Spleen (tissue), 11 donors: ENCODE data around the gene CARS2. TPM values are rescaled to one million over a fixed set of nuclear protein-coding genes. Genes with fewer than 3 reads are reported as not detected.
A peak's percentile ranks its signal among the peaks of the same experiment; 100 is the strongest.

Experiments
- DNase-seq: peaks from one replicate; pipeline ENCODE4 v3.0.0-alpha.2; 2020
- H3K27ac ChIP-seq, 8 donors: fragments of 200-600 bp; sonication (generic) in 7 of 8; 1 replicate in 4 of 8; 2 replicates in 4 of 8; pipeline versions ENCODE4 v1.5.0 to v1.8.0; 2016 to 2021; ENCODE audit warnings: inconsistent platforms in 4 of 8, mild to moderate bottlenecking in 4 of 8, moderate library complexity in 1 of 8
- H3K27me3 ChIP-seq, 7 donors: fragments of 200-600 bp; sonication (generic) in 6 of 7; replicated peaks in 1 of 7; 1 replicate in 4 of 7; 2 replicates in 3 of 7; pipeline versions ENCODE4 v1.5.0 to v1.8.0; 2016 to 2021; ENCODE audit warnings: inconsistent platforms in 3 of 7, mild to moderate bottlenecking in 1 of 7
- H3K36me3 ChIP-seq, 6 donors: fragments of 200-600 bp; sonication (generic) in 5 of 6; 1 replicate in 4 of 6; 2 replicates in 2 of 6; pipeline versions ENCODE4 v1.5.0 to v1.8.0; 2016 to 2021; ENCODE audit warnings: inconsistent platforms in 2 of 6
- H3K4me1 ChIP-seq, 6 donors: fragments of 200-600 bp; sonication (generic) in 5 of 6; 1 replicate in 3 of 6; 2 replicates in 3 of 6; pipeline versions ENCODE4 v1.5.0 to v1.8.0; 2016 to 2021; ENCODE audit warnings: inconsistent platforms in 3 of 6
- H3K4me3 ChIP-seq, 8 donors: fragments of 200-600 bp; sonication (generic) in 7 of 8; 1 replicate in 4 of 8; 2 replicates in 4 of 8; pipeline versions ENCODE4 v1.5.0 to v1.8.0; 2016 to 2021; ENCODE audit warnings: inconsistent platforms in 4 of 8, mild to moderate bottlenecking in 4 of 8, moderate library complexity in 2 of 8
- H3K9me3 ChIP-seq, 8 donors: fragments of 200-600 bp; sonication (generic) in 7 of 8; 1 replicate in 4 of 8; 2 replicates in 4 of 8; pipeline versions ENCODE4 v1.5.0 to v1.8.0; 2016 to 2021; ENCODE audit warnings: inconsistent platforms in 4 of 8
- POLR2A ChIP-seq, 3 donors: fragments of 450-650 bp; IDR thresholded peaks; one replicate each; pipeline ENCODE4 v1.5.1; 2017; ENCODE audit warnings: antibody characterized with exemption in 3 of 3, mild to moderate bottlenecking in 1 of 3
- POLR2AphosphoS5 ChIP-seq, 3 donors: sonication (generic); formaldehyde crosslinking; IDR thresholded peaks; one replicate each; pipeline ENCODE4 v1.5.1; 2017; ENCODE audit warnings: antibody characterized with exemption in 3 of 3
- WGBS, 5 donors: extraction: QIAGEN DNeasy Blood & Tissue Kit in 3 of 5; methylation state at CpG; one replicate each; pipeline versions ENCODE4 v1.1.5 to v1.1.7; 2013 to 2018; 5-methylcytosine and 5-hydroxymethylcytosine counted together
- intact Hi-C: fragments of 100-400 bp; cut with DNase I; formaldehyde crosslinking; loops from one replicate; pipeline ENCODE4 v1.15.0; 2023; ENCODE audit warnings: low total_unique reads
- polyA plus RNA-seq, 3 donors: library from polyadenylated mRNA; stranded (reverse); fragments of 200-250 nt; gene quantifications; one replicate each; pipeline ENCODE4 v1.2.1, GENCODE V29; 2013
- total RNA-seq, 7 donors: library from RNA; depleted of rRNA in 3 of 7; stranded (reverse); fragments of >200 nt in 3 of 7; fragmentation: NEBNext Ultra II Directional in 4 of 7; extraction: Animal tissue kit (Norgen Biotek cat#: 25700) in 4 of 7; gene quantifications; one replicate each; pipeline versions ENCODE4 v1.1.0 to v1.2.1, GENCODE V29; 2016 to 2021
- TF ChIP-seq, protein P1 (sequence below), 11 experiments: fragments of 200-600 bp in 7 of 11; fragments of 450-650 bp in 4 of 11; sonication (generic) in 4 of 11; IDR thresholded peaks in 8 of 11; conservative IDR thresholded peaks in 3 of 11; 1 replicate in 7 of 11; 2 replicates in 4 of 11; pipeline versions ENCODE4 v1.4.0 to v1.8.0; 2016 to 2021; ENCODE audit warnings: antibody characterized with exemption in 11 of 11, inconsistent platforms in 4 of 11, mild to moderate bottlenecking in 1 of 11
- donor health status: healthy with polysubstance abuse.
- donor health status: DM: no; HTN: no; CAD: no; lungs with moderate emphysema.
- donor health status: DM: no; HTN: no; CAD: no.
- donor health status: Bipolar disorder and iron deficiency.
- donor health status: healthy.
- donor health status: DM: no; HTN: no; CAD: no.
- donor health status: DM: yes; HTN: yes; CAD: no.

The CARS2 gene
- total and polyA plus RNA-seq, 10 donors, result 63.9 to 113 (median 80.5) TPM

DNA sequence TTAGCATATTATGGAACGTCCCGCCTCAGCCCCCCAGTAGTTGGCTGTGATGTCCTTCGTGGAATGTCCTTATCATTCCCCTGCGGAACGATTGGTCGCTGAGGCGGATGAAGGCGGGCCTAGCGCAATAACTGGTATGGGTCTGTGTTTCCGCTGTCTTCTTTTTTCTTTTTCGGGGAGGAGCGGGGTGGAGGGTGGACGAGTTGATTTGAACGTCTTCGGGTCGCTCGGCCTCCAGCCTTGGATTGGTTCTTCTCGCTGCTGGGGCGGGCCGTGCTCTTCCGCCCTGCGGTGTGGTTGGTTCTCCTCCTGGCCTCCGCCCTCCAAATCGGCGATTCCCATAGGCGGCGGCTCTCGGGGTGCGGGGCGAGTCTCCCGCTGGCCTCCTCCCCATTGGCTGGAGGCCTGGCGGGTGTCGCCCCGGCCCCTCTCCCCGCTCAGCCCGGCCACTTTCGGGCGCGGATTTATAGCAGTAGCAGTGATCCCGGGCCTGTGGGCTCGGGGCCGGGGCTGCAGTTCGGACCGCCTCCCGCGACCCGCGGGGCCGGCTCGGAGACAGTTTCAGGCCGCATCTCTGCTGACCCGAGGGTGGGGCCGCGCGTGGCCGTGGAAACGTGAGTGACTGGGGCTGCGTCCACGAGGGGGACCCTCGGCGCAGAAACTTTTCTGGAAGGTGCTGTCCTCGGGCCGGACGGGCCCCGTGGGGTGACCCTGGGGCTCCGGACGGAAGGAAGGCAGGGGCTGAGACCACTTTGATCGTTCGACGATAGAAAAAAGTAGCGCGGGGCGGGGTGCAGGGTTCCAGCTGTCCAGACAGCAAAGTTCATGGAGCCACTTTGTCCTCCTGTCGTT lies 9.7 kb upstream of the CARS2 start:
- intact Hi-C loops, result no loop called here
- peaks cover 0 to 4% (median 0%) of the 10 kb centered on the region in 8 donors for H3K9me3 ChIP-seq
- TF ChIP-seq POLR2A (IDR thresholded peaks at IDR 0.05) (peak; percentile 4 to 87 (median 8)), POLR2AphosphoS5 (IDR thresholded peaks at IDR 0.05) (peak in 2 of 3 donors; percentile 81 to 92)
- TF ChIP-seq, protein P1, sequence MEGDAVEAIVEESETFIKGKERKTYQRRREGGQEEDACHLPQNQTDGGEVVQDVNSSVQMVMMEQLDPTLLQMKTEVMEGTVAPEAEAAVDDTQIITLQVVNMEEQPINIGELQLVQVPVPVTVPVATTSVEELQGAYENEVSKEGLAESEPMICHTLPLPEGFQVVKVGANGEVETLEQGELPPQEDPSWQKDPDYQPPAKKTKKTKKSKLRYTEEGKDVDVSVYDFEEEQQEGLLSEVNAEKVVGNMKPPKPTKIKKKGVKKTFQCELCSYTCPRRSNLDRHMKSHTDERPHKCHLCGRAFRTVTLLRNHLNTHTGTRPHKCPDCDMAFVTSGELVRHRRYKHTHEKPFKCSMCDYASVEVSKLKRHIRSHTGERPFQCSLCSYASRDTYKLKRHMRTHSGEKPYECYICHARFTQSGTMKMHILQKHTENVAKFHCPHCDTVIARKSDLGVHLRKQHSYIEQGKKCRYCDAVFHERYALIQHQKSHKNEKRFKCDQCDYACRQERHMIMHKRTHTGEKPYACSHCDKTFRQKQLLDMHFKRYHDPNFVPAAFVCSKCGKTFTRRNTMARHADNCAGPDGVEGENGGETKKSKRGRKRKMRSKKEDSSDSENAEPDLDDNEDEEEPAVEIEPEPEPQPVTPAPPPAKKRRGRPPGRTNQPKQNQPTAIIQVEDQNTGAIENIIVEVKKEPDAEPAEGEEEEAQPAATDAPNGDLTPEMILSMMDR (IDR thresholded peaks at IDR 0.05 in 8 of 11, conservative IDR thresholded peaks at IDR 0.05 in 3 of 11), result peak in 5 of 11 experiments; percentile 2 to 37 (median 24)
- H3K4me3 ChIP-seq, result peak overlapping the region; percentile 59 to 100 (median 98)
- H3K27ac ChIP-seq, result peak overlapping the region; percentile 99 to 100 (median 99)
- peak; percentile 99 for DNase-seq
- 0 to 1% (median 0%) methylated on average over 30 to 74 of the region's 74 CpGs for WGBS, 5 donors
- peaks cover 29 to 52% (median 43%) of the 10 kb centered on the region in 6 donors for H3K4me1 ChIP-seq
- no peaks in the 10 kb centered on the region for H3K27me3 ChIP-seq
- H3K36me3 ChIP-seq, result peaks cover 0 to 19% (median 13%) of the 10 kb centered on the region in 6 donors

DNA sequence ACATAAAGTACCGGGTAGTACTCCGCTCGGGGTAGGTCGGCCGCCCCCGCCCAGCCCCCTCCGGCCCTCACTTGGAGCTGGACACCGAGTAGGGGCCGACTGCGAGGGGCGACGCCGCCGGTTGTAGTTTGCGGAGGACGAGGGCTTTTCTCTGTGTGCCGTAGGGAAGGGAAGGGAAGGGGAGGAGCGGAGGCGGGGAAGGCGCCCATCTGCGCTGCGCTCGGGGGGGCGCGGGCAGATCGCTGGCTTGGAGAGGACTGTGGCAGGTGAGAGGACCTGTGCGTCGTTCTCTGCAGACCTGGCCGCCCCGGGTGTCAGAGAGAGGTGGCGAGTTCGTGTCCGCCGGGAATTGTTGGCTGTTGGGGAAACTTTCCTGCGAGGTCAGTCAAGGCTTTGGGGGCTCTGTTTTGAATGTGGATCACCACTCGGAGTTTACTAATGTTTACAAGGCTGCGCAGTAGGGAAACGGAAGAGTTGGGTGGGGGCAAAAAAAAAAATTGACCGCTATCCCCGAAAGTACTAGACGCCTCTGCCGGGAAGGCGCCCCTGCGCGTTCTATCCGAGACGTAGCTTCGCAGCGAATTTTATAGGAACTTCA lies 9.0 kb upstream of the CARS2 start:
- 0 to 1% (median 1%) methylated on average over 42 to 49 of the region's 49 CpGs for WGBS, 5 donors
- Histone ChIP-seq H3K4me1 (peaks cover 29 to 54% (median 43%) of the 10 kb centered on the region in 6 donors), H3K27ac (peak overlapping the region; percentile 99 to 100 (median 99)), H3K36me3 (peaks cover 0 to 12% (median 8%) of the 10 kb centered on the region in 6 donors), H3K4me3 (peak overlapping the region; percentile 90 to 100 (median 98)), H3K27me3 (no peaks in the 10 kb centered on the region), H3K9me3 (peaks cover 0 to 4% (median 0%) of the 10 kb centered on the region in 8 donors)
- DNase-seq, result peak; percentile 93
- TF ChIP-seq POLR2AphosphoS5 (IDR thresholded peaks at IDR 0.05), result peak; percentile 81 to 100 (median 97)
- TF ChIP-seq, protein P1 (IDR thresholded peaks at IDR 0.05 in 8 of 11, conservative IDR thresholded peaks at IDR 0.05 in 3 of 11), result peak in 1 of 11 experiments; percentile 9
- peak; percentile 98 to 100 (median 100) for TF ChIP-seq POLR2A (IDR thresholded peaks at IDR 0.05)
- intact Hi-C loops, result no loop called here

GRCh38 chr13:110713981-110714796 lies 8.3 kb upstream of the CARS2 start:
- TF ChIP-seq, protein P1 (IDR thresholded peaks at IDR 0.05 in 8 of 11, conservative IDR thresholded peaks at IDR 0.05 in 3 of 11), result peak in 1 of 11 experiments; percentile 44
- TF ChIP-seq POLR2AphosphoS5 (IDR thresholded peaks at IDR 0.05), result no peak
- WGBS, 5 donors, result 0 to 1% (median 0%) methylated on average over 50 to 86 of the region's 86 CpGs

More at GRCh38 chr13:110713981-110714796, 8.3 kb upstream of the CARS2 start:
- Histone ChIP-seq H3K27me3 (no peaks in the 10 kb centered on the region), H3K27ac (peak overlapping the region; percentile 99 to 100 (median 99)), H3K36me3 (peaks cover 0 to 5% (median 2%) of the 10 kb centered on the region in 6 donors), H3K4me1 (peaks cover 29 to 58% (median 42%) of the 10 kb centered on the region in 6 donors), H3K9me3 (peaks cover 0 to 2% (median 0%) of the 10 kb centered on the region in 8 donors), H3K4me3 (peak overlapping the region; percentile 90 to 100 (median 98))
- peak; percentile 94 for DNase-seq
- intact Hi-C loops, result no loop called here
